Measurements from ENCODE around the gene ANKRD53.
A peak's percentile ranks its signal among the peaks of the same experiment; 100 is the strongest.

DNA sequence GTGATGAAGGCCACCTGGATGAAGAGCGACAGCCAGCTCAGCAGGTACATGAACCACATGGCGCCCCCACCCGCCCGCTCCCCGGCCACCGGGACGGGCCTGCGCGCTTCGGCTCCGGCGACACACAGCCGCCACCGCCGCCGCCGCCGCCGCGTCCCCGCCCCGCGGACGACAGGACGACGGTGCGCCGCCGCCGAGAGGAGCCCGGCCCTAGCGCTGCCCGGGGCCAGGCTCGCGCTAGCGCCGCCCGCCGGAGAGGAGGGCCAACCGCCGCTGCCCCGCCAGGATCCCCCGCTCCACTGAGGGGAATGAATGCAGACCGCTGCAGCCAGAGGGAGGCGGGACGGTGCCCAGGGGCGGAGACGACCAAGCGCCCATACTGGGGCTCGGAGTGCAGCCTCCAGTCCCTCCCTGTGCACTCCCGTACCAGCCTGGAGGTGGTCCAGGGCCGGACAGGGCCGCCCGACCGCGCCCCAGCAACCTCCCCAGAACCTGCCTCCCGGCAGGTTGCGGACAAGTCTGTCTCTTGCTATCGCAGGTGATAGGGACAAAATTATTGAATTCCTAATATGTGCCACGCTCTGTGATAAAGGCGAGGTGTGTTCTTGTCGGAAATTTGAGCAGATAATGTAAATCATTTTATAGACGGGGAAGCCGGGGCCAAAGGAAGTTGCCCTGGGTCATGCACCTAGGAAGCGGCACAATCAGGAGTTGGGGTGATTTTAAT, 16.4 kb downstream of the ANKRD53 start, which contains the start of gene TEX261:
- TF ChIP-seq EZH2phosphoT487 (IDR thresholded peaks at IDR 0.05; ENCODE audit: low read depth, severe bottlenecking, unreplicated experiment) = no peak
- TF ChIP-seq, protein P1, sequence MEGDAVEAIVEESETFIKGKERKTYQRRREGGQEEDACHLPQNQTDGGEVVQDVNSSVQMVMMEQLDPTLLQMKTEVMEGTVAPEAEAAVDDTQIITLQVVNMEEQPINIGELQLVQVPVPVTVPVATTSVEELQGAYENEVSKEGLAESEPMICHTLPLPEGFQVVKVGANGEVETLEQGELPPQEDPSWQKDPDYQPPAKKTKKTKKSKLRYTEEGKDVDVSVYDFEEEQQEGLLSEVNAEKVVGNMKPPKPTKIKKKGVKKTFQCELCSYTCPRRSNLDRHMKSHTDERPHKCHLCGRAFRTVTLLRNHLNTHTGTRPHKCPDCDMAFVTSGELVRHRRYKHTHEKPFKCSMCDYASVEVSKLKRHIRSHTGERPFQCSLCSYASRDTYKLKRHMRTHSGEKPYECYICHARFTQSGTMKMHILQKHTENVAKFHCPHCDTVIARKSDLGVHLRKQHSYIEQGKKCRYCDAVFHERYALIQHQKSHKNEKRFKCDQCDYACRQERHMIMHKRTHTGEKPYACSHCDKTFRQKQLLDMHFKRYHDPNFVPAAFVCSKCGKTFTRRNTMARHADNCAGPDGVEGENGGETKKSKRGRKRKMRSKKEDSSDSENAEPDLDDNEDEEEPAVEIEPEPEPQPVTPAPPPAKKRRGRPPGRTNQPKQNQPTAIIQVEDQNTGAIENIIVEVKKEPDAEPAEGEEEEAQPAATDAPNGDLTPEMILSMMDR (IDR thresholded peaks at IDR 0.05; ENCODE audit: poor library complexity) = peak; percentile 71
